Fibroblast of the conjunctiva (primary cell): ENCODE measurements around the gene TNFRSF12A.

Experiments
- DNase-seq: peaks from one replicate; pipeline ENCODE4 v3.0.0-alpha.2; 2010; ENCODE audit warnings: low read depth

The TNFRSF12A gene

DNA sequence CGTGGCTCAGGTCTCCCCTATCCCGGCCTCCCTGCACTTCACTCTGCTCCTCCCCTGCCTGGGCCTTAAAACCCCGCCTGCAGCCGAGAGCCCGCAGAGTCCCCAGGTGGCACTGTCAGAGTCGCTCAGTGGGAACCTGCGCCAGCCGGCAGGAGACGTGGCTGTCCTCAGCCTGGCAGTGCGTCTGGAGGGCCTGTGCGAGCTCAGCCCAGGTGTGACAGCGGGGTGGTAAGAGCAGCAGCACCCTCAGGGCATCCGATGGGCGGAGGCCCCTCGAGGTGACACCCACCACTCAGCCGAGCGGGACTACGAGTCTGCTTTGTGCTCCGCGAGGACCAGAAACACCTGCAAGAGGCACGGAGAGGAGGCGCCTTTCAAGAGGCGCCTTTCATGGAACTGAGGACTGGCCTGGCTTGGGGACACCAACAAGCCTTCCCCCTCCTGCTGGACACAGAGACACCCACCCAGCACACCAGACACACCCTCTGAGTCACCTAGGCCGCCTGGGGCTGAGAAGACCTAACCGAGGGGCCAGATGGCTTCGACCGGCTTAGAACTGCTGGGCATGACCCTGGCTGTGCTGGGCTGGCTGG lies 7.2 kb upstream of the TNFRSF12A start, which contains the start of gene CLDN9:
TSS of gene CLDN9 (plus strand) at position 96 of the 593 bp plus-strand sequence. CDS start at position 536, 440 bp downstream.
- DNase-seq, result no peak

- no peak for DNase-seq
Measured at GRCh38 chr16:3013491-3013951, 6.6 kb upstream of the TNFRSF12A start.

DNA sequence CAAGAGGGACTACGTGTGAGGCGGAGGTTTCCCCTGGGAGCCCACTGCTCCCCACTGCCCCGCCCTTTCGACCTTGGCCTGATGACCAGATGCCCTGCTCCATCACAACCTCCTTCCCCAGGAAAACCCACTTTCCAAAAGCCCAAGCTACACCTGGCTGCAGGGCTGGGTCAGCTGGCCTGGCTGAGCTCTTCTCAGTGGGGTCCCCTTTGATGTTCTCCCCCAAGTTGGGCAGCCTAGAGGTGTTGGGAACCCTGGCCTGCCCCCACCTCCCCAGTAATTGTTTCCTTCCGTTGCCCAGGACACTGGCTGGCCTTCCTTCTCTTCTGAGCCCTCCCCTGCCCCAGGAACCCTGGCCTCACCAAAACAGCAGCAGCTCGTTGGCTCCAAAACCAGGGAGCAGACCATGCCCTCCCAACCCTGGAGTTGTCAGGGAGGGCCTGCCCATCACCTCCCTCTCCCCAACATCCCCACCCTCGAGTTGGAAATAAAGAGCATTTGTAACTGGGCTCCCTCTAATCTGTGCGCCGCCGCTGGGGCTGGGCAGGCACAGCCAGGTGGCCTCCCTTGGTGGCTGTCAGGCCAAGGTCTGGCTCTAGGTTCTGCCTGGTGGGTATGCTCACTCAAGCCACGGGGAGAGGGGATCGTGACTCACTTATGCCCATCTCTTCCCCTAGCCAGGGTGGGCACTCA lies 6.0 kb upstream of the TNFRSF12A start:
- no peak for DNase-seq

- no peak for DNase-seq
Measured at GRCh38 chr16:3014971-3015370, 5.2 kb upstream of the TNFRSF12A start.

- DNase-seq, result no peak
Measured at GRCh38 chr16:3015865-3016521, 4.2 kb upstream of the TNFRSF12A start.

DNA sequence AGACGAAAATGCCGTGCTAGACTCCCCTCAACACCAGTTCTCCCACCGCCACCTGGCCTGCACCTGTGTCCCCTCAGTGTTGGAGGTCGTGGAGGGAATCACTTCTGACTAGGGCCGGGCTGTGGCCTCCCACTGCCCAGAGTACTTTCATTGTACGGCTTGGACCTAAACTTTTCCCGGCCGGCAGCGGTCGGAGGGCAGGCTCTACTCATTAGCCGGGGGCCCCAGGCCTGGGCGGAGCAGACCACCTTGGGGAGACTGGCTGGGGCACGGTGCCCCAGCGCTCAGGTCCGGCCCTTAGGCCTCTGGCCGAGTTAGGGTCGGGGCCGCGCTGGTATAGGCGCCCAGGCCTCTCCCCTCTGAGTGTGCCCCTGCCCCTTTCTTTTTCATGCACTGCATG lies 2.8 kb upstream of the TNFRSF12A start:
- no peak for DNase-seq

DNA sequence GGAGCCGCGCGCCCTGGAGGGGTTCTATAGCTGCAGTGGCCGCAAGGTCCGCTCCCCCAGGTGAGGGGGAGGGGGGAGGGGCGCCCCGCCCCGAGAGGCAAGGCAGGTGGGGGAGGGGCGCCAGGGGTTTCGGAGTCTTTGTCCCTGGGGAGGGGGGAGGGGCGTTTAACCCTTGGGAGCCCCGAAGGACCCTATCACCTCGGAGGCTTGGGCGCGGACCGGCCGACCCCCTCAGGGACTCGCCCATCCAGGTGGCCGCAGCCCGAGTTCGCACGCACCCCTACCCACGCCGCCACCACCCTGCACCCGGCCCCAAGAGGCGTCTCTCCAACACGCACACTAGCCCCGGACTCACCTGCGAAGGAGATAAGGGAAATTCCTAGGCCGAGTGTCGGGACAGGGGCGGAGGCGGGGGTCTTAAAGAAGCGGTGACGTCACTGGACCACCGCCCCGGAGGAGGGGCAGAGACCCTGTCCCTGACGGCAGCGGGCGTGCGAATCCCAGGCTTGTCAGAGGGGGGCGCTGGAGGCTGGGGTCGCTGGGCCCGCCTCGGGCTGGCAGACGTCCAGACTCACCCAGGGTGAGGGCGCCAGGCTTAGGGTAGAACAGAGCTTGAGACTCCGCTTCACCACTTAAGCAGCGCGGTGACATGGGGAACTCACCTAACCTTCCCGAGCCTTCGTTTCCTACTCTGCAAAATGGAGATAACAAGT lies 2.2 kb upstream of the TNFRSF12A start, which contains the start of gene CLDN6:
TSS of gene CLDN6 (minus strand) at position 390 of the 713 bp plus-strand sequence. CDS start 2,162 bp downstream, outside the sequence.
- DNase-seq, result no peak

GRCh38 chr16:3019594-3020246 lies 448 bp upstream of the TNFRSF12A start:
- no peak for DNase-seq

DNA sequence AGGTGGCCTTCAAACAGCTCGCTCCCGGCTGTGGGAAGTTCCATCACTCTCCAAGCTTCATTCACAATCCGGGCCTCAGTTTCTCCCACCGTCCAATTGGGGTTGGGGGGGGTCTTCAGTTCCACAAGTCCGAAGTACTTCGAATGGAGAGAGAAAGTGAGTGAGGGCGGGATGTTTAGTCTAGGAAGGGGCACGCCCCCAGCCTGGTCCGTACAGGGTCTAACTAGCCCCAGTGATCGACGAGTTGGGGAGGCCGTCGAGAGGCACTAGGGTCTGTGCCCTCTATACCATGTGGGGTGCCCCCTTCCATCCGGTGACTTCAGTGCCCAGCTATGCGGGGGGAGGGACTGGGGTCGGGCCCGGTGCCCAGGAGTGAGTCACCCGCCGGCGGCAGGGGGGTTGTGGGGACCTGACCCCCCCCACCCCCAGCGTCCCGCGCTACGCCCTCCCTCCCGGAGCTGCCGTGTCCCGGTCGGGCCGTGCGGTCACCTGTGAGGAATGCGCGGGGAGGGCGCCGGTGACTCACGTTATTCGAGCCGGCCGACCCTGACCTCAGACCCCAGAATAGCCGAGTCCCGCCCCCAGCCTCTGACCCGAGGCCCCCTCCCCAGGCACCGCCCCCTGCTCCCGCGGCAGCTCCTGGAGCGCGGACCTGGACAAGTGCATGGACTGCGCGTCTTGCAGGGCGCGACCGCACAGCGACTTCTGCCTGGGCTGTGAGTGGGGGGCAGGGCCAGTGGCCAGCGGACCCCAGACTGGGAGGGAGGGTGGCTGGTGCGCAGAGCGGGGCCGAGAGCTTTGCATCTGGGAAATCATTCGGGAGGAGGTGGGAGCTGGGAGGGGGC lies 658 bp downstream of the TNFRSF12A start:
- DNase-seq, result peak; percentile 80

GRCh38 chr16:3021449-3022207 lies 1.5 kb downstream of the TNFRSF12A start:
- DNase-seq, result peak; percentile 89

- DNase-seq, result peak; percentile 94
Measured at GRCh38 chr16:3022208-3022683, 2.1 kb downstream of the TNFRSF12A start.

DNA sequence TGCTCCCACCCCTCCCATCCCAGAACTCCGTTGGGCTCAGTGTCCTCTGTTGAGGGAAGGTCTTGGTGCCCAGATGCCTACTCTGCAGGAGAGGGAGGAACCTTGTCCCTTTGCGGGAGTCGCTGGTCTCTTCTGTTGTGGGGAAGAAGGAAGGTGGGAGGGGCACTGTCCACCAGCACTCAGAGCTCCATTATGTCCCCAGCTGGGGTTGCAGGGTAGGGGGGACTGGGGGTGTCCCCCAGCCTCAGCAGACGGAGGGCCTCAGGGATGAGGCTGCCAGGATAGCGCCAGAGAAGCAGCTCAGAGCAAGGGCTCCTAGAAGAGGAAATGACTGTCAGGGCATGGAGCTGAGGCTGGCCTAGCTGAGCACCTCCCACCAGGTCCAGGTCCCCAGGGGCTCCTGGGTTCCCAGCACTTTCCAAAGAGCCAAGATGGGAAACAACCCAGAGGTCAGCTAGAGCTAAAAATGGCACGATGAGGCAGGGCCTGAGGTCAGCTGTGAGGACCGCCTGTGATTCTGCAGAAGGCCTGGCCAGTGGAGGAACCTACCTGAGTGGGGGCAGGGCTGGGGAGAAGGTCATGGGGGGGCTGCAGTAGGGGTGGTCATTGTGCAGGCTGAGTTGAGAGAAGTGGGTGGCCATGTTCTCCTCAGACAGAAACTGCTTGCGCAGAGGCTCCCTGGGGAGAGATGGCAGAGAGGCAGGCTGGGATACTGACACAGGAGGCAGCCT lies 2.7 kb downstream of the TNFRSF12A start:
- peak; percentile 34 for DNase-seq

GRCh38 chr16:3023415-3023668 lies 3.2 kb downstream of the TNFRSF12A start:
- DNase-seq, result peak; percentile 72

DNA sequence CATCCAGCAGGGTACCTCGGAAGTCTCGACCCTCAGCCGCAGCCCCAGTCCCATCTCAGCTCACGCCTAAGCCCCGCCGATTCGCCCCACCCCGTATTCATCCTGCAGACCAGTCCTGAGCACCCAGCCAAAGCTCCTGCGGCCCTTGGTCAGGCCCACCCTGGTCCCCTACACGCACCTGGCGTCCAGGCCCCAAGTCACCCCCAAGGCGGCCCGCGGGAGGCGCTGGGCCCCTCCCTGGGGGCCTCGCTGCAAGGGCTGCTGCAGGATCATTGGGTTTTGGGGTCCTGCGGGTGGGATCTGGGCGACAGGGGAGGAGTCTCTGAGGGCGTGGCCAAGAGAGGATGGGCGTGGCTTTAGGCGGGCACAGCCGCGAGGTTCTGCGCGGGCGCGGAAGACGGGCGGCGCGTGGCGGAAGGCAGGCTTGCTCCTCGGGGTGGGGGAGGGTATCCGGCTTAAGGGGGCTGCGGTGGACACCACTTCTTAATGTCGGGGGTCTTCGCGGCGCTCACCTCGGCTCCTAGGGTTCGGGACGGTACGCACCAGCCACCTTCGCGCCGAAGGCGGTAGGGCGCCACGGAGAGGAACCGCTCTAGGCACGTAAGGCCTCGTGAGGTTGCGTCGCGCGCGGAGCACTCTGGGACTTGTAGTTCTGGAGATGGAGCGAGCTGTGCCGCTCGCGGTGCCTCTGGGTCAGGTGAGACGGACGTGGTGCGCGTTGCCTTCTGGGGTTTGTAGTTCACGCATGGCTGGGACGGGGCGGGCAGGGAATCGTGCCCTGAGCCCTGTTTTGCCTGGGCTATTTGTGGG lies 3.7 kb downstream of the TNFRSF12A start, which contains the start of the genes HCFC1R1 and THOC6:
TSS of gene HCFC1R1 (minus strand) at position 274 of the 810 bp plus-strand sequence. CDS start at position 273, 1 bp downstream.
TSS of gene THOC6 (plus strand) at position 367 of the 810 bp plus-strand sequence. CDS start at position 659, 292 bp downstream.
- peak; percentile 96 for DNase-seq

GRCh38 chr16:3025032-3026002 lies 5.1 kb downstream of the TNFRSF12A start:
- no peak for DNase-seq

DNA sequence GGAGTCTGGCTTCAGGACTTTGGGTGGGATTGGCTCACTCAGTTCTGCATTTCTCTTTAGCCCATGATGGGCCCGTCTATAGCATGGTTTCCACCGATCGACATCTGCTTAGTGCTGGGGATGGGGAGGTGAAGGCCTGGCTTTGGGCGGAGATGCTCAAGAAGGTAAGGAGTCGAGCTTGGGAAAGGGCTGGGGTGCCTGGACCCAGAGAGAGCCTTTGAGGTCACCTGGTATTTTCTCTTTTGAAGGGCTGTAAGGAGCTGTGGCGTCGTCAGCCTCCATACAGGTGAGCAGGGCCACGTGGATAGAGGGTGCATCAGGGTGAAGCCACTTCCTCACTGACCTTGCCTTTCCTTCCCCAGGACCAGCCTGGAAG lies 5.8 kb downstream of the TNFRSF12A start:
- no peak for DNase-seq
